DMS53 treated with DMSO at 0.1 percent for 48 hours (cell line): ENCODE measurements around the gene DAPL1.
A peak's percentile ranks its signal among the peaks of the same experiment; 100 is the strongest.

ENCODE experiments used
- DNase-seq: peaks from one replicate; lab custom pipeline; 2025; ENCODE audit not compliant: unreplicated experiment; lab: John Stamatoyannopoulos, UW

Gene DAPL1, protein sequence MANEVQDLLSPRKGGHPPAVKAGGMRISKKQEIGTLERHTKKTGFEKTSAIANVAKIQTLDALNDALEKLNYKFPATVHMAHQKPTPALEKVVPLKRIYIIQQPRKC

DNA sequence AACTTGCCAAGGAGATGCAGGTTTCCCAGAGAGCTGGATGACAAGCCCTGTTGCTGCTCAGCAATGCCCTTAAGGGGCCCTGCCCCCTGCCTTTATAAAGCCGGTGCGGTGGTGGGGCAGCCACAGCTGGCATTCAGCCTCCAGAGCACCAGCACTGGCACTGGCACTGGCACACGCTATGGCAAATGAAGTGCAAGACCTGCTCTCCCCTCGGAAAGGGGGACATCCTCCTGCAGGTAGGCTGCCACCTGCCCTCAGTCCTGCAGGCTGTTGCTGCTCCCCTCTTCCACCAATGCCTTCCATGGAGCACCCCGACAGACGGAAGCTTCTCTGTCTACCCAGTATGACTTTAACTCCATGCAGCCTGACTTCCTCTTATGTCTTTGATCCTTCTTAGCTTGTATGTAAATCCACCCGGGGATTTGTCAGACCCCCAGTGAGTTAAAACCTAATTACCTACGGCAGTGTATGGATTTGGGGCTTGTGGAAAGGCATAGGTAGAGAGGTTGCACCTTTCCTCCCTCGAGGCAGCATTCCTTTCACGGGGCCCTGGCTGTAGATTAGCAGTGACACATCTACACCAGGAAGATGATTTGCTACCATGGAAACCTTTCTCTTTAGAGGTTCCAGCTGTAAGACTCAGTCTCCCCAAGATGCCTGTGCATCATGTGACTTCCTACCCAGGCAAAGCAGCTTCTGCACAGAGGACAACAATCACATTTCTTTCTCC lies at the start of gene DAPL1:
TSS of gene DAPL1 (plus strand) at position 123 of the 730 bp plus-strand sequence. CDS start at position 179, 56 bp downstream.
- DNase-seq, result no peak

- DNase-seq, result no peak
Observed at GRCh38 chr2:158745866-158746382, 49.2 kb upstream of the DAPL1 start.

GRCh38 chr2:158746488-158746887 lies 48.6 kb upstream of the DAPL1 start:
- no peak for DNase-seq

DNA sequence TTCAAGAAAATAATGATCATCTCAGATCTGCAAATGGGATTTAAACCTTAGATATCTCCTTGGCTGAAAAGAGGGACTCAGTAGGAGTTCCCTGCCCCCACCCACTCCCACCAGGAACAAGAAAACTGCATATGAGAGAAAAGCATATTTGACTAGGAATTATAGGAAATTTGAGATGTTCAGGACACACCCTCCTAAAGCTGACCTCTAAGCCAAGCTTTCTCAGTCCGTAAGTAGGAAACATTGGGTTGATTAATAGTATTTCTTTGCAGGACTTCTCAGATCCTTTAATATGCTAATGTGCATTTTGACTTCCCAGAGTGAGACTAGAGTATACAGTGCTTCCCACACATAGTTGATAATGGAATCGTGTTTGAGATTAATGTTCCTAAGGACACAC lies 47.8 kb upstream of the DAPL1 start:
- no peak for DNase-seq

DNA sequence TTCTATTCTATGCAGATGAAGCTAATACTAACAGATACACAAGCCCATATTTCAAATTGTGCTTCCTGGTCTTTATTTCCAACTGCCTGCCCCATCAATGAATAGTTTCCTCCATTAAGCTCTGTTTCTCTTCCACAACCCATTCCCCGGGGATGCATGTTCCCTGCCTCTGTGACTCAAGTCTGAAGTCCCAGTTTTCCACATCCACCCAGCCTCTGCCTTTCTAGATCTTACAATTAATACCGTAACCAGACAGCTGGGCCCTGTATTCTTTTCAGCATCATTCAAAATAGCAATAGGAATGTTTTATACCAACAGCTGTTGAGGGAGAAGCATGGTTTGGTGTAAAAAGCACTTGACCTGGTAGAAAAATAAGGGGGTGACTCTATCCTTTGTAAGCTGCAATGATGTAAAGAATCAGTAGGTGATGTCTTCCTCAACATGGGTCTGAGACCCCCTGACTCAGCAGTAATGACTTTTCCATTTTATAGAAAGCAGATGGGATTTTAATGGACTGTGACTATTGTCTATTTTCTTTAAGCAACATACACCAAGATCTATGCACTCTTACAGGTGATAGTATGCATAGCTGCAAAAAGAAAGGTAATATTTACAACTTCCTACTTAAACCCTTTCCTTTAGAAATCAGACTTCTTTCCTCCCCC lies 46.1 kb upstream of the DAPL1 start:
- DNase-seq, result no peak

DNA sequence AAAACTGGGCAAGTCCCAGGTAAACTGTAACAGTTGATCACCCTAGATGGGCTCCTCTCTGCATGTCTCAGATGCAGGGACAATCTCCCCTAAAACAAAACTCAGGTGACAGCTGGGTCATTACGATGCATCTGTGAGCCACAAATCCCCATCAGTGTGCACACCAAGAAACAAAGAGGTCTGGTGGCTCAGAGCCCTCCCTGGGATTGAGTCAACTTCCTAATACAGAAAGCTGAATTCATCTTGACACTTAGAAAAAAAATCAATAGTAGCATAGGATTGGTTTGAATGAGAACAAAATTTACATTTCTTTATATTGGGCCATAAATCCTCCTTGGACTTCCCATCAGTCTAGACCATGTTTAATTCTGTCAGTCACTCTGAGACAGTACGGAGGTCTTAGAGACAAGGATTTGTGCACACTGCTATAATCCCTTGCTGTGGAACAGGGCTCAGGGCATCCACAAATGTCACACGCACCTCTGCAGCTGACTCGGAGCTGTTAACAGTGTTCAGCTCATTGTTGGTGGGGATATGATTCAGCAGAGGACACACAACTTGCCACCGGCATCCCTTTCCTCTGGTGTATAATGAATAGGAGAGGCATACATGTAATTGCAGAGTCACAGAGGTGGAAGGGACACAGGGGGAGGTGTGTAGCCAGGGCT lies 44.5 kb upstream of the DAPL1 start:
- DNase-seq, result no peak

DNA sequence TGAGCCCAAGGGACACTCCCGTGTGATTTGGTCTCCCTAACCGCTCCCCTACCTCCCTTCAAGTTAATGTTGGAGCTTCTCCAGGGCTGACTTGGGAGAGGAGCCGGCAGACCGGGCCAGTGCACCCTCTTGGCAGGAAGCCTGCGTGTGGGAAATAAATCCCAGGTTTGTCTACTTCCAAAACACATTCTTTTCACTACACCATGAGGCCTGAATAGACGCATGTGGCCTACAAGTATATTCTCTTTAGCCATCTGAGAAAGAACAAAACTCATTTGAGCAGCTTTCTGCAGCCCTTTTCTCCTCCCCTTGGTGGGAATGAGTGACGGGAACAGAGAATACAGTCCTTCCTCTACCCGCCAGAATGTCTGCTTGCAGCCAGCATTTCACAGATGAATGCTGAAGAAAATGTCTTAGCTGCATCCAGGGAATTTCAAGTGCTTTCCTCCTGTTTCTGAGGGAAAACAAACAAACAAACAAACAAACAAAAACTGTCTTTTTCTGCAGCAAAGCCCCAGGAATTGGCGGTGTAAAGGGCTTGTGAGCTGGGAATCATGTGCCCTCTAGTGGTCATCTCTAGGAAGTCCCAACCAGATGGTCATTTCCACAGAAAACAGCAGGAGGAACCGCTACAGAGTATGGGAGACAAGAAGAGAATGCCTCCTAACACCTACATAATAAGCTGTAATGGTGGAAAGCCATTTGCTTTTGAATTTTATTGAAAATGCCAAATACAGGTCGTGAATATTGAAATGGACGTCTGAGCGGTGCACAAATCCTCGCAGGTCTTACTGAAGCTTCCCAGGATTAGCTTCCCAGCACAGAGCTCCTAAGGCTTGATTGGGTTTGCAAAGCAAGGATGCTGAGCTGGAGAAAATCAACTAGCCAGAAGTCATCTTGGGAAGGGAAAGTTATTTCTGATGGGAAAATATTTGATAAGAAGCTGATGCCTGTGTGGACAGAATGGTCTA lies 41.2 kb upstream of the DAPL1 start:
- peak; percentile 57 for DNase-seq

DNA sequence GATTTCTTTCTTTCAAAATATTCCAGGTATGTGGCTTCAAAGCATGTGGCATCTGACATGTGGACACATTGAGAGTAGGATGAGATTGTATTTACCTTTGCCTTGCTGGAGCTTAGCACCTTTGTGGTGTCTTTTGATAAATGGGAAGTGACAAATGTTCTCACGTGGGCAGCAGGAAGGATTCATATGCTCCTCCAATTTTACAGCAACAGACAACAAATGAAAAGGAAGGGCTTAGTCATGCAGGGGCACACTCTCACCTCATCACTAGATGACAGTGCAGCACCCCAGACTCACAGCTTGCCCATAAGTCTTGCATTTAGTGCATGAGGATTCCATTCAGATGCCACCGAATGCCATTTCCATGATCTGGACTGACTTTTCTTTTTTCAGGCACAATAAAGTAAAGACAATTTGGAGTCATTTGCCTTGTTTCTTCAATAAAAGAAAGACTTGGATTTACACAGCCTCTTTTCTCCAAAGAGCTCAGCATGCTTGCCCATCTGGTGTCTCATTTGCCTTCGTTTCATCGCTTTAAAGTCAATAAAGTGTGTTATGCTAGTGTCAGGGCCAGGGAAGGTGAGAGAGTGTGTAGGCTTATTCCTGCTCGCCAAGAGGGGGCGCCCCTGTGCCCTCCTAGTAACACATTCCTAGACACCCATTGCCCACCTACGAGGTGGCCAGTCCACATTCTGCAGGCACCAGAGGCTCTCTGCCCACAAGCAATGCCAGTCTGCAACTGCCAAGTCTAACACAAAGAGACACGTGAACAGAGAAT lies 39.6 kb upstream of the DAPL1 start:
- DNase-seq, result no peak

DNA sequence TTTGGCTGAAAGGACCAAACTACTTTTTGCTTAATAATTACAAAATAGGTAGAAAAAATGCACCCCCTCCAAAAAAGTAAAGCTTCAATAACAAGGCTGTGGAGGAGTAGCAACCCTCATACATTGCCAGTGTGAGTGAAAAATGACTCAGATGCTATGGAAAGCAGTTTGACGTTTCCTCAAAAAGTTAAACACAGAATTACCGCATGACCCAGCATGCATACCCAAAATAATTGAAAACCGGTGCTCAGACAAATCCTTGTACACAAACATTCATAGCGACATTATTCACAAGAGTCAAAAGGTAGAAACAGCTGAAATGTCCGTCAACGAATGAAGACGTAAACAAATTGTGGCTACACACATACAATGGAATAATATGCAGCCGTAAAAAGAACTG lies 38.8 kb upstream of the DAPL1 start:
- no peak for DNase-seq

GRCh38 chr2:158756976-158757375 lies 38.1 kb upstream of the DAPL1 start:
- no peak for DNase-seq

DNA sequence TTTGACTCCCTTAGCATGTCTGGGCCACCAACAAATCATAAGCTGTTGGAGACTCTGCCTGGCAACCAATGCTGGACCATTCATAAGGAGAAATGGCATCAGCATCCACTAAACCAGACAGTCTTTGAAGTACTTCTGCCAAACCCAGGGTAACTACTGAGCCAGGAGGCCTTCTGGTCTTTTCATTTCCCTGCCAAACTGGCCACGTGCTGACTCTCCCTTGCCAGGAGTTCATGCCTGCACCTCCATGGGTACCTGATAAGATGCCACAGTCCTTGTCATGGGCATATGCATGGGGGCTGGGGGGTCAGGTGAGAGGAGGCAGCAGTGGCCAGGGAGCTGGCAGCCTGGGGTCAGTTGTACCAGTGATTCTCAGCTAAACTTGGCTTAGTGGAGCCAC lies 34.2 kb upstream of the DAPL1 start:
- DNase-seq, result no peak

DNA sequence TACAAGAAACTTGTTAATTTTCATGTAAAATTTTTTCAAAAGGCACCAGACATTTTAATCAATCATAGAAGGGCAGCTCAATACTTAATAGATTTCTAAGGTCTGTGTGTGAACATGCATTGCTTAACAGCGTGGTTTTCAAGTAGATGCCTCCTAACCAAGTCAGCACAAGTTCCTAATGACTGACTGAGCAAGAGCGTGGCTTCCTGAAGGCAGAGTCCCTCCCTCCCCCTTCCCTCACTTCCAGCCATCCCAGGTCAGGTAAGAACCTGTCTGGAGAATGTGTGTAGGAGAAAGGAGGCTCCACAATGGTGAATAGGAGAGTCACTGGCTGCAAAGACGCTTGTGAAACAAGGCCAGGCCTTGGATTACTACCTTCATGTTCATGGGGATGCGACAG lies 33.5 kb upstream of the DAPL1 start:
- no peak for DNase-seq

DNA sequence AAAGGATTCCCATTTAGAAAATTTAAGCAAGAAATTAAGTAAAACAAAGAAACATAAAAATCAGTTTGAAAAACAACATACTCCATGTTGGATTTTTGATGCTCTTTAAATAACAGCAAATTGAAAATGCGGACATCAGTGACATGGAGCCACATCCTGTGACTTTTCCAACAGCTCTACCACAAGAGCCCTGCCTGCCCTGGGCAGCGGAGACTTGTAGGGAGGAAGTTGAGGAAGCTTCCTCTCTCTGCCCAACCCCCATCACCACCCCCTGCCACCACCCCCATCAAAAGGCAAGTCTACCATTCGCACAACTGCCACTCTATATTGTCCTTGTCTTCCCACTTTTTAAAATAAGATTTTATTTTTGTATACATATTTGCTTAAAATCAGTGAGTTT lies 32.8 kb upstream of the DAPL1 start:
- DNase-seq, result no peak

- DNase-seq, result no peak
Observed at GRCh38 chr2:158766524-158766923, 28.6 kb upstream of the DAPL1 start.

DNA sequence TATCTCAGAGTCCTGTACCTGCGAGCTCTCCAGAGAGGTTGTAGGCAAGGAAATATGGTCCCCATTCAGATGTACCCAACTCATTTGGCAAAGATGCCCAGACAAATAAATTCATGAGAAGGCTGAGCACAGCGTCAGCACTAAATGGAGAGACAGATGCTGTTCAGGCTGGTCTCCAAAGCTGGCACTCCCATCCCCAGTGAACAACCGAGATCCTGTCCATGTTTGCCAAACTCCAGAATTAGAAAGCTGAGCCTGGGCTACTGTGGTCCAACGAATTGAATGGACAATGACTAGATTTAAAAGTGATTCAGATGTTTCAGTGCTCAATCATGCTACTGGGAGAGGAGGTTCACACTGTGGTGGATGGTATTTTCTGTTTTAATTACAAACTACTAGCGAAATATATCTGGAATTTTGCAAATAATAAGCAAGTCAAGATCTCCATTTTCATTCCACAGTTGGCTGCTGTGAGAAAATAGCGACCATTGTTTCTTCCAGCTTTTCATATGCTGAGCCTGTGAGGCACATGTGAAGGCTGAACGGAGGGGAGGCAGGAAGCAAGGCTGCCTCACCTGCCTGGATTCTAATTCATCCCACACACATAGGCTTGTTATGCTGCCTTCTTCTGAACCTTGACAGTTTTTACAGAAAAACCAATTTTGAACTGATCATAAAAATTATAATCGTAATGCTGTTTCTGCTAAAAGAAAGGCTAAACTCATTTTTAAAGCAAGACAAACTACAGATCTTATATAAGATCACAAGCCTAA lies 22.6 kb upstream of the DAPL1 start:
- DNase-seq, result no peak

DNA sequence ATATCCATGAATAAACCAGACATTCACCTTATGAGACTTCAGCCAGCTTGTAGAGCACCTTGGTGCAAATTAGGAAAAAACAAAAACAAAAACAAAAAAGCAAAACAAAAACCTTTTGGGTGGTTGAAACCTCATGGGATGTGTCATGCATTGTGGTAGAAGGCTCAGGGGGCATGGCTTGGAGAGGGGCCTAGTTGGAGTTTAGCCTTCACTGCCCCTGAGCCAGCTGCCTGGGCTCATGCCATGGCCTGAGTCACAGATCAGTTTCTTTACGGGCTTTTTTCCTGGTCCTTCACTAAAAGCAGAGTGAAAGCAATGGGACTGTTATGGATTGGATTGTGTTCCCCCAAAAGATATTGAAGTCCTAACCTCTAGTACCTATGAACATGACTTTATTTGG lies 22.0 kb upstream of the DAPL1 start:
- DNase-seq, result no peak

DNA sequence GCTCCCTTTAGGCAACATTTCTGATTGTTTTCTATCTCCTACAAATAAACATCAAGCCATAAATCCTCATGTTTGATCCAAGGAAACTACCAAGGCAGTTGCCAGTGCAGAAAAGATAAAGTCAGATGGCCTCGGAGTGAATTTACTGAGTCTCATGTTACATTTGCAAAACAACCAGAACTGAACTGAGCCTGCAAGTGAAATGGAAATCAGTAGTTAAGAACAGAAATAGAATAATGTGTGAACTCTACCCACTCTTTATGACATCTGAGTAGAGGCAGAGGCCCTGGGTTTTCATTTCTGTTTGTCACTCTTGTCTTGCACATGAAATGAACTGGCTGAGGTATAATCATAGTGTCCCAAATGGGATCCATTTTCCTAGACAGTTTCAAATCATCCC lies 20.4 kb upstream of the DAPL1 start:
- DNase-seq, result no peak

- no peak for DNase-seq
Observed at GRCh38 chr2:158775273-158776027, 19.7 kb upstream of the DAPL1 start.
